ENCODE data around the gene HELZ. TPM values are rescaled to one million over a fixed set of nuclear protein-coding genes. Genes with fewer than 3 reads are reported as not detected.

The HELZ gene
- total and polyA plus RNA-seq, 2 donors (not counting 3 experiments of a cell fraction or from before 2014, with no cell fraction given) = 8.0 to 47.3 TPM

- BruUV-seq (replicated peaks) = no TSS peak
- dilution Hi-C loops (cut with MboI; ENCODE audit: extremely low pct_ligation_motif_present, low sequenced_read_pairs) = no loop called here
- intact Hi-C loops (cut with micrococcal nuclease) = no loop called here
- TF ChIP-seq MYC (IDR thresholded peaks at IDR 0.05; ENCODE audit: low read depth, low read length) (no peak), EZH2 (IDR thresholded peaks at IDR 0.05; ENCODE audit: borderline replicate concordance, low read depth, low read length, severe bottlenecking) (no peak), JUN (IDR thresholded peaks at IDR 0.05; ENCODE audit: borderline replicate concordance, insufficient read depth, insufficient read length, low read depth) (no peak), MAX (IDR thresholded peaks at IDR 0.05; ENCODE audit: insufficient read depth, insufficient read length) (no peak), FOS (IDR thresholded peaks at IDR 0.05; ENCODE audit: borderline replicate concordance, insufficient read depth, low read length) (no peak), CTCF (IDR thresholded peaks at IDR 0.05; ENCODE audit: extremely low read depth in 1 of 2, insufficient read depth in 1 of 2, low read depth in 1 of 2, low read length in 2 of 2) (no peak), GATA2 (IDR thresholded peaks at IDR 0.05; ENCODE audit: insufficient read depth, insufficient read length, low read depth, low read length) (no peak), POLR2A (IDR thresholded peaks at IDR 0.05; ENCODE audit: low read depth, low read length) (no peak), POLR2AphosphoS5 (IDR thresholded peaks at IDR 0.05; ENCODE audit: insufficient read depth, low read depth, low read length) (no peak)
- DNase-seq (ENCODE audit: low read depth, low spot score) (no peak), FAIRE-seq (no peak)
- Histone ChIP-seq H3K27me3 (ENCODE audit: control insufficient read depth in 2 of 2, insufficient read depth in 2 of 2, low read length in 2 of 2) (no peaks in the 10 kb centered on the region), H3K36me3 (ENCODE audit: control insufficient read depth in 2 of 2, extremely low read depth in 1 of 2, insufficient read depth in 2 of 2, low read length in 2 of 2) (no peaks in the 10 kb centered on the region), H3K9me3 (replicated peaks; ENCODE audit: control insufficient read depth, insufficient read depth, low read length) (no peaks in the 10 kb centered on the region), H3K4me3 (replicated peaks in 1 of 3; ENCODE audit: insufficient read depth in 1 of 3, low read depth in 1 of 3, low read length in 3 of 3) (no peak overlapping the region), H2AFZ (ENCODE audit: low read depth, low read length) (no peak overlapping the region), H3K27ac (ENCODE audit: insufficient read depth, low read depth, low read length) (no peak overlapping the region), H3K4me2 (ENCODE audit: insufficient read depth, low read length) (no peak overlapping the region), H3K4me1 (ENCODE audit: control insufficient read depth, extremely low read depth, insufficient read depth, low read length) (no peaks in the 10 kb centered on the region), H3K9me1 (replicated peaks; ENCODE audit: control insufficient read depth, extremely low read depth, insufficient read depth, low read length) (no peaks in the 10 kb centered on the region), H4K20me1 (replicated peaks; ENCODE audit: control insufficient read depth, extremely low read depth, insufficient read depth, low read length) (no peaks in the 10 kb centered on the region), H3K9ac (replicated peaks; ENCODE audit: extremely low read depth, insufficient read depth, low read length) (no peak overlapping the region), H3K79me2 (ENCODE audit: control insufficient read depth, insufficient read depth, low read length) (no peaks in the 10 kb centered on the region)
- POLR2A ChIA-PET = no interaction called here
- CTCF ChIA-PET = no interaction called here
These were observed 34.1 kb upstream of the HELZ start for GRCh38 chr17:67279115-67279514.
